ENCODE results near the gene GSG1L.

Gene GSG1L

GRCh38 chr16:27781981-27782880 lies 281.3 kb downstream of the GSG1L start:
- DNase-seq = no peak

DNA sequence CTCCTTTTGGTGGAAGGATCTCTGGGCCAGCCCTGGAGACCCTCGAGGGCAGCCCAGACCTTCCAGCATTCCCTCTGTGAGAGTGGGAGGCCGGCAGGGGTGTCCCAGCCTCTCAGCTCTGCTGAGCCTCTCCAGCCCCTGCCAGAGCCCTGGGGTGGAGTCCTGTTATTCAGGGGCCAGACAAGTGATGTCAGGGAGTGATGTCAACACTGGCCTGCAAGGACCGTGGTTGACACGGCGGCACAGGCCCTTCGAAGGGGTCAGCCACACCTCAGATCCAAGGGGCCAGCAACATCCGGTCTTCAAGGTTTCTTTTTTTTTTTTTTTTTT lies 282.4 kb downstream of the GSG1L start:
- no peak for DNase-seq

DNA sequence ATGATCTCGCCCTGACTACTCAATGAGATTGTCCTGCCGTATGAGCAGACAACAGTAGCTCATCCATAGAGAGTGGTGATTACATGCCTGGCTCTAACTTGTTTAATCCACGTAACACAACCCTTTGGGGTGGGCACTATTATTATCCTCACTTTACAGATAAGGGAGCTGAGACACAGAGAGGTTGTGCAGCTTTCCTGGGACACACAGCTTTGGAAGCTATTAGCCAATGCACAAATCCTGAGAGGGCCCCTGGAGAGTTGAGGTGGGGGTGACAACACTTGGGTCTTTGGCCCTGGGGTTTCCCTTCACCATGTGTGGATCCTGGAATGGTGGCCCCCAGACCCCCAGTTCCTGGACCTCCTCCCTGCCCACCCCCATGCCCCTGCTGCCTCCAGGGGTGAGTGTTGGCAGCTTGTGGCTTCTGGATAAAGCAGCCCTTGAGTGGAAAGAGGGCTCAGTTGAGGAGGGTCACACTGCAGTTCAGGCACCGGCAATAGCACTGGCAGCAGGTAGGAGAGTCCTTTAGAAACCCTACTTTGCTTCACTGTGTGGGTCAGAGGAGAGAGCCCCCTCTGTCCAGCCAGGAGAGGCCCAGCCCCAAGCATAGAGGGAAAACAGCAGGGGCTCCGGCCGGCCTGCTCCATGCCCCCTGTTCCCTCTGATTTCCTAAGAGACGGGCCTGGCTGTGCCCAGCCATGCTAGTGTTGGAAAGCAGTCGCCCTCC lies 282.9 kb downstream of the GSG1L start:
- DNase-seq = no peak

DNA sequence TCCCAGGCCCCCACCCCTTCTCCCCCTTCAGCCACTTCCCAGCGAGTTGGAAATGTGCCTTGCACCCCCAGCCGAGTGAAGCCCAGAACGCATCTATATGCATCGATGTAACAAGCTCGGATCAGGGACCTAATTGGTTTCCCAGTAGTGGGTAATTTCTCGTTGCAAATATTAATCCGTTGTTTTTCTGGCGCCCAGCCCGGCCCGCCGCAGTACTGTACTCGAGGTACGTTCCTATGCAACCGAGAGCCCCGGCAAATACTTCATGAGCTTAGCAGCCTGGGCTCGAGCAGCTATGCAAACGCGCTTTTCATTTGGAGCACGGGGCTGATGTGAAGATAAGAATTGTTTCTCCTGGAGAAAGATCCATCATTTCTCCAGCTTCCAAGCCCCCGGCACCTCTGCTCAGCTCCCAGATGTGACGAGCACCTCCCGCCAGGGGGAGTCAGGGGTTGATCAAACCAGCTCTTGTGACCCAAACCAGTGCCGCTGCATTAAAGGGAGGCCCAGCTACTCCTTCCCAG lies 283.8 kb downstream of the GSG1L start:
- no peak for DNase-seq

GRCh38 chr16:27778926-27779570 lies 284.5 kb downstream of the GSG1L start:
- DNase-seq = no peak

DNA sequence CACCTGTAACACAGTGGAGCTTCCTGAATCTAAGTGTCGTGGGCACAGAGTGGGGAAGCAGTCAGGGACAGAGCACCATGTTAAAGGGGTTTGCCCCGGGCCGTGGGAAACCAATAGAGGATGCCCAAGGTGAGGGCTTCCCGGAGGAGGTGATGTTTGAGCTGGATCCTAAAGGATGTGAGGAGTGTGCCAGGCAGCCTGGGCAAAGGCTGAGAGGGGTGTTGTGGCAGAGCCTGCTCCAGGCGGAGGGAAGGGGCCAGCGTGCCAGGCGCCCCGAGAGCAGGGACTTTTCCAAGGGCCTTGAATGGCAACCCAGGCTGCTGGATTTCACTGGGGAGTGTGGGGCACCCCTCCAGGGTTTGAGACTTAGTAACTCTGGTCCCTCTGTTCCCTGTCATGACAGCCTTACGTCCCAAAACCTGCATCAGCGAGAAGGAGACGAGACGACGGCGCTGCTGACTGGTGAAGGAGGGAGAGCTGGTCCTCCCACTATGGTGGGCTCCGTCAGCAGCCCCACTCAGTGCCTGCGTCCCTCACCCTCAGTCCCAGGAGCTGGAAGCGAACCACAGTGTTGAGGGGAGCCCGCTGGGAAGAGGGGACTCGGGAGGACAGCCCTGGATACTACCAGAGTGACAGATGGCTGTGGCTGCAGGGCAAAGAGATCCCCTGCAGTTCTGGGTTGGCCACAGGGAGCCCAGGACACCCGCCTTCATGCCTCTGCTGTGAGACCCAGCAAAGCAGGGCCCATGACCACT lies 285.2 kb downstream of the GSG1L start:
- DNase-seq = no peak

DNA sequence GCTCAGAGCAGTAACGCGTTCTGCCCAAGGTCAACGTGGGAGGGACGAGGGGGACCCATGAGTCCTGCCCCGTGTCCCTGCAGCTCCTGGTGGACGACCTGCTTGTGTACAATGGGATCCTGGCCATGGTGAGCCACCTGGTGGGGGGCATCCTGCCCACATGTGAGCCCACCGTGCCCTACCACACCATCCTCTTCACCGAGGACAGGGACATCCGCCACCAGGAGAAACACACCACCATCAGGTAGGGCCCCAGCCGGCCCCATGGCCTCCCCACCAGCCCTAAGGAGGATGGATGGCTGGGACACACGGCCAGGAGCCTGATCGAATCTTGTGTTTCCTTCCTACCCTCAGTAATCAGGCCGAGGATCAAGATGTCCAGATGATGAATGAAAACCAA lies 286.0 kb downstream of the GSG1L start:
- DNase-seq = no peak

- DNase-seq = no peak
These were observed 286.8 kb downstream of the GSG1L start for GRCh38 chr16:27776556-27777225.

DNA sequence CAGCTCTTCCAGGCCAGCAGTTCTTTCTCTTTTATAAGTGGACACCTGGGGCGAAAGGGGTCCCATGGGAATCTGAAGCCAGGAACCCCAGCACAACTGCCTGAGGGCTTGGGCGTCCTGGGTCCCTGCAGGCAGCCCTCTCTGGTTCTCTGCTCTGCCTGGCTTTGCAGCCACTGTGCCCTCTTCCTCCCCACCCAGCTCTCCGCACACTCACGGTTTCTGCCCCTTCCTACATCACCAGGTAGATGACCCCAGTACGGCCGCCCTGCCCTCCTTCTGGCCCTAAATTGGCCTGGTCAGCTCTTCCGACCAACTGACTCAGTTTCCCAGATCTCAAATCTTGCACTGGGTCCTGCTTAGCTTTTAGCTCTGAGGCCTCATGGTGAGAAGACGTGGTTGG lies 288.3 kb downstream of the GSG1L start:
- no peak for DNase-seq

DNA sequence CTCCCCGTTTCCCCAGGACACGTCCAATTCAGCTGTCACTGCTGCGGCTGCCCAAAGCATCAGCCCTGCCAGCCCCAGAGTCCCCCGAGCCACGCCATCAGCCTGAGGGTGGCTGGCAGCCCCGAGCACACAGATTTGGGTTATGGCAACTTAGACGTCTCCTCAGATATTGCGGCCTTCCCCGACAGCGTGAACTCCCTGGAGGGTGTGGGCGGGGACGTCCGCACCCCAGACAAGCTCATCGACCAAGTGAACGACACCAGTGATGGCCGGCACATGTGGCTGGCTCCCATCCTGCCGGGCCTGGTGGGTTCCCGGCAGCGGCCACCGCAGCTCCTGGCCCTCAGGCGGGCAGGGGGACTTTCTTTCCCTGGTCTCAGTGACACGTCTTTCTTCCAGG lies 288.7 kb downstream of the GSG1L start:
- no peak for DNase-seq

DNA sequence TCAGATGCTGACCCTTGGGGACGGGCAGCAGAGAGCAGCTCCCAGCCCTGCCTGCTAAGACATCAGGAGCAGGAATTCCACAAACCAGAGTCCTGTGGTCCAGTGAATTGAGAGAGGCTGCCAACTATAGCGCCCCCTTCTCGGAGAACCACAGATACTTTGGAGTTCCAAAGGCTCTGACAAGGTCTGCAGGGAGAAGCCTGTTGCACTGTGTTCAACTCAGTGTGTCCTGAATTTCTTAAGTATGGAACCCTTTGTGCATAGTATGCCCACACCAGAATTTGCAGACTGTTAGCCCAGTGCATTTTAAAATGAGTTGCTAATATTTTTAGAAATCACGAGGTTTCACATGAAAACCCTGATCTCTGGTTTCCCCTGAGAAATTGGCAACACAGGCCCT lies 290.2 kb downstream of the GSG1L start:
- DNase-seq = no peak

DNA sequence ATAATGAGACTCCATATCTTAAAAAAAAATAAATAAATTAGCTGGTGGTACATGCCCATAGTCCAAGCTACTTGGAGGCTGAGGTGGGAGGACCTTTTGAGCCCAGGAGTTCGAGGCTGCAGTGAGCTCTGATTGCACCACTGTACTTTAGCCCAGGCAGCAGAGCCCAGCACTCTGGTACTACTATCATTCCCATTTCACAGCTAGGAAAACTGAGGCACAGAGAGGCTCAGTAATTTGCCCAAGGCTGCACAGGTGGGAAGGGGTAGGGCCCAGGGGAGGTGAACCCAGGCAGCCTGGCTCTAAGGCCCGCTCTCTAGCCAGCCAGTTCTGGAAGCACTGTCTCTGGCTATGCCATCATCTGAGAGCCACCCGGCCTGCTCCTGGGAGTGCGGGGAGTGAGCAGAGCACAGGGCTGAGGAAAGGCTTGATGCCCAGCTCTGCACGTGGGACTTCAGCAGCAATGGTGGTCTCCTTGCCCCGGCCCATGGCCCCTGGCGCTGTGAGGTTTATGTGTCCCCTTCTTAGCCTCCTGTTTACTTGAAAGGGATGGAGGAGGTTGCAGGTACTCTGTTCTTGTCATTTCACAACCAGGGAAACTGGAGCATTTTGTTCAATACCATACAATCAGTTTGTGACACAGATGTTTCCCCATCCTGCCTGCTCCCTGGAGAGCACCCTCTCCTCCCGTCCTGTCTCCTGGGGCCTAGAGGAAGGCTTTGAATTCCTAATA lies 291.3 kb downstream of the GSG1L start:
- DNase-seq = no peak

DNA sequence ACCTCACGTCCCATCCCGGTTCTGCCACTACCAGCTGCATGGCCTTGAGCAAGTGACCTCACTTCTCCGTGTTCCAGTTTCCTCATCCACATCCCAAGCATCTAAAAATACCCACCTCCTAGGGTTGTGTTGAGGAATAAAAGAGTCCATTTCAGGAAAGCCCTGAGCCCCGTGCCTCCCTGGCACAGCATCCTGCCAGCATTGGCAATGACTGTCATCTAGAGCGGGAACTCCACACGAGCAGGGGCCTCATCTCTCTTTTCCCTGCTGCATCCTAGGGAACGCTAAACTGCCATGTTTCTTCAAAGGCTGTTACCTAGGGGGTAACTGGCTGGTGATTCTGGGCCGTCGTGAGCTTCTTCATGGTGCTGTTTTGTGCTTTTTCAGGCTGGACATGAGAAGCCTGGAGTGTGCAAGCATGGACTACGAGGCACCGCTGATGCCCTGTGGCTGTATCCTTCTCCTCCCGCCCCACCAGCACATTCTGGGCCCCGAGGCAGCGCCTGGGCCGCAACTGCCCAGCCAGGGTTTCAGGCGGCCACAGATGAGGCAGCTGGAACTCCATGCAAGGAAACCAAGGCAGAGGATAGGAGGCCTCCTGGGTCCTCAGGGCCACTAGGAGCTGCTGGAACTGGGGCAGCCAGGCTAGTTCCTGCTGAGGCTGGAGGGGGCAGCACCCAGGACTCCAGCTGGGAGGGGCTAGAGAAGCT lies 292.2 kb downstream of the GSG1L start:
- no peak for DNase-seq

DNA sequence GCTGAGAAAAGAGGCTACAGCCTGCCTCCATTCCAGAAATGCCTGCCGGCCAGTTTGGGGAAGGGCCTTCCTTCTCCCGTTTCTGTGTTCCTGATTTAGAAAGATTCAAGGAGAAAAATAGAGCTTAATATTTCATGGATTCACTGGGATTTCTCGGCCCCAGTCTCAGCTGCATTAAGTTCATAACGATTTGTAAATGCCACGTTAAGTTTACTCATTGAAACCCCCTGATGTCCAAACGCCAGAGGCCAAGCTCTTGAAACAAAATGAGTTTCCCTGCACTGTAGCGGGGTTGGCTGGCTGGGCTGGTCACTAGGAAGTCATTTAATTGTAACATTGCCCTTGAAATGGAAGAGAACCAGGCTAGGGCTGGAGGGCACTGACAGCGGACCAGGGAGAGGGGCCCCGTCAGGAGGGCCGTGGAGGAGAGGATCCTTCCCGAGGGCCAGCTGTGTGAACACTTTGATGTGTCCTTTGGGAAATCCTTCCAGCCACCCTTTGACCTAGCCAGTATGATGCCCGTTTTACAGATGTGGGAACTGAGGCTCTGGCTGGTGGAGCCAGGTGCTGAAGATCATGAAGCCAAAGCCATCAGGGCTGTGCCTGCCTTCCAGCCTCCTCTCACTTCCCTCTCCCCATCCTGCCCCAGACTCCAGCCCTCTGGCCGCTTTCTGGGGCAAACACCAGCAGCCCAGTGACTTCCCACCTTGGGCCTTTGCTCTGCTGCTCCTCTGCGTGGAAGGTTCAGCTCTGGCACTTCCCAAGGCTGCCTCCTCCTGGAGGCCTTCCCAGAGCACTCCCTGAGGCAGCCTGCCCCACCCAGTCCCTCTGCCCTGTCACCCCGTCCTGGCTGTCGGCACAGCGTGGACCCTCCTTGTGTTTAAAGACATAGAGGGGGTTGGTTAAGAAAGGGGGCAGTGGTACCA lies 293.0 kb downstream of the GSG1L start:
- no peak for DNase-seq

DNA sequence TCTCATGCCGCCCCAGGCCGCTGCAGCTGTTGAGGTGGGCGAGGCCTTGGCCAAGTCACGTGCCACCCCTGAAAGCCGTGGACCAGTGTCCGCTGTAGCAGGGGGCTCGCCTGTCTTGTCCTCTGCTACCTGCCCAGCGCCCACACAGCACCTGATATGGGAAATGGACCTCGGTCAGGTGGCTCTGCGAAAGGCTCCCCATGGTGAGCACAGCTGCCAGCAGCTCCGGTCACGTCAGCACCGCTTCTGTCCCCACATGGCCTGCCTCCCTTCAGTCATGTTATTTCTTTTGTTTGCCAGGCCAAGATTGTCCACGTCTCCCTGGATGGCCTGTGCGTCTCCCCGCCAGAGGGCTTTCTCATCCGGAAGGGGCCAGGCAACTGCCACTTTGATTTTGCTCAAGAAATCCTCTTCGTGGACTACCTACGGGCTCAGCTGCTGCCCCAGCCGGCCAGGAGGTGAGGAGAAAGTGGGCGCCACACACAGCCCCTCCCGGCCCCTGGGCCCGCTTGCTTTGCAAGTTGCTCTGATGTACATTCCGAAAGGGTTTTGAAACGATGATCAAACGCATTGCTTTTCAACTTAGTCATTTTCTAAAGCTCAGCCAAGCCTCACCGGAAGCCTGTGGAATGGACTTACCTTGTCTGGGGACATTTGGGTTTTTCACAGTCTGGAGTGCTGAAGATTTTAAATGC lies 293.8 kb downstream of the GSG1L start:
- DNase-seq = no peak

DNA sequence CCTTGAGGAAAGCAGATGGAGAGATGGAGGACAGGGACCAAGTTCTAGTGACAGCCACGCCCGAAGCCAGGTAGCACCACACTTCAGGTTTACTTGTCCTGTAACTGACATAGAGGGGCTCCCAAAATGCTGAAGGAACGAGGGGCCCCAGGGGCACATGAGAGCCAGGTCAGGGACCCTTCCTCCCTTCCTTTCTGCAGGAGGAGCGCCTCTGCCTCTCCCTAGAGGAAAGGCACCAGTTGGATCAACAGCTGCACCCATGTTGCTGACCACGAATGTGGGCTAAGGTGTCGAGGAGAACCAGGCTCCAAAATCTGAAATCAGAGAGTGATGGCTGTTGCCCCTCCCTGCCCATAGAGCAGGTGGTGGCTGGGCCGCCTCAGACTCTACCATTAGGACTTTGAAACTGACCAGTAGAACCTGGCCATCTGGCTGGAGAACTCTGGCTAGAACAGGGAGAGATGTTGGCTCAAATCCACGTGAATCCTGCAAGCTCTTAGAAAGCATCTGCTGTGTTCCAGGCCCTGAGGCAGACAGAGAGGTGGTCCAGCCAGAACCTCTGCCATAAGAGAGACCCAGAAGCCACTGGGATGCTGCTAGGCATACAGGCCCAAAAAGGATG lies 294.8 kb downstream of the GSG1L start:
- DNase-seq = no peak

DNA sequence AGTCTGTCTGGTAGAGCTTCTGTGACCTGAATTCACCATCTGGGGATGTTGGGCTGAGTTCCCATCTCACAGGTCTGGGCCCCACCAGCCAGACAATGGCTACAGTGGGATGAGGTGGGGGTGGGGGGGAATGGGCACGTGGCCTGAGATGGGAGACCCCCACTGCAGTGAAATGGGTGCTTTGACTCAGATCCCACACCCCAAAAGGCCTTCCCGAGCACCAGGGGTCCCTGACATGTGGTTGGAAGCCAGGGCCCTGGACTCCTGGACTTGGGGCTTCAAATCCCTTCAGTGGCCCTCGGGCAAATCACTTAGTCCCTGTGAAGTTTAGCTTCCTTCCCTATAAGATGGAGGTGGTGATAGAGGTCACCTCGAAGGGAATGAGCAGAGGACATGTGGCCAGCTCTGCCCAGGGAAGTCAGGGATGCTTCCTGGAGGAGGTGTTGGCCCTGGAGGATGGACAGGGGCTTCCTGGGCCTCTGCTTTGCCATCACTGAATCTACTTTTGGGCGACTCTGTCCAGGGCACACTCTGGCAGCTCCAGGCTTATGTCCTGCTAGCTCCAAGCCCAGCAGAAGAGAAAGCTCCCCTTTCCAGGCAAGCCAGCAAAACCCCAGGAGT lies 295.4 kb downstream of the GSG1L start:
- DNase-seq = no peak

GRCh38 chr16:27767081-27767480 lies 296.4 kb downstream of the GSG1L start:
- DNase-seq = no peak
